Chondrocyte (in vitro differentiated cells): Measurements from ENCODE around the gene CUL4A. TPM values are rescaled to one million over a fixed set of nuclear protein-coding genes. Genes with fewer than 3 reads are reported as not detected.
"Not testable (repeated sequence)": the region's sequence is repeated elsewhere in the genome, so short reads cannot be mapped to it uniquely, and the experiment has no call there.

Experiments used
- DNase-seq: peaks from one replicate; pipeline ENCODE4 v3.0.0; 2021; ENCODE audit warnings: mixed read lengths, low spot score
- H3K27ac Mint-ChIP-seq: one replicate; pipeline ENCODE4 v1.8.0; 2021; ENCODE audit warnings: mild to moderate bottlenecking, moderate library complexity, mixed read lengths; ENCODE audit not compliant: unreplicated experiment
- H3K27me3 Mint-ChIP-seq: 2 replicates; pipeline ENCODE4 v1.8.0; 2021; ENCODE audit warnings: low read depth, mixed read lengths
- H3K36me3 Mint-ChIP-seq: 2 replicates; pipeline ENCODE4 v1.8.0; 2021; ENCODE audit warnings: low read depth, mixed read lengths
- H3K4me1 Mint-ChIP-seq: 2 replicates; pipeline ENCODE4 v1.8.0; 2021; ENCODE audit warnings: low read depth, mild to moderate bottlenecking, mixed read lengths
- H3K4me3 Mint-ChIP-seq: one replicate; pipeline ENCODE4 v1.8.0; 2021; ENCODE audit warnings: mild to moderate bottlenecking, moderate library complexity, mixed read lengths; ENCODE audit not compliant: unreplicated experiment
- H3K9me3 Mint-ChIP-seq: 2 replicates; pipeline ENCODE4 v1.8.0; 2021; ENCODE audit warnings: low read depth, mixed read lengths
- total RNA-seq: library from RNA; stranded (reverse); gene quantifications from 3 replicates; pipeline ENCODE4 v1.2.1, GENCODE V29; 2021
- TF ChIP-seq, protein P1 (sequence below): fragments of 200-600 bp; sonication (generic); IDR thresholded peaks from 2 replicates; pipeline ENCODE4 v1.5.0; 2021; ENCODE audit warnings: antibody characterized with exemption, mild to moderate bottlenecking, moderate library complexity

CUL4A gene
- total RNA-seq, 1 donor from 2014 or later = 64.6 TPM

DNA sequence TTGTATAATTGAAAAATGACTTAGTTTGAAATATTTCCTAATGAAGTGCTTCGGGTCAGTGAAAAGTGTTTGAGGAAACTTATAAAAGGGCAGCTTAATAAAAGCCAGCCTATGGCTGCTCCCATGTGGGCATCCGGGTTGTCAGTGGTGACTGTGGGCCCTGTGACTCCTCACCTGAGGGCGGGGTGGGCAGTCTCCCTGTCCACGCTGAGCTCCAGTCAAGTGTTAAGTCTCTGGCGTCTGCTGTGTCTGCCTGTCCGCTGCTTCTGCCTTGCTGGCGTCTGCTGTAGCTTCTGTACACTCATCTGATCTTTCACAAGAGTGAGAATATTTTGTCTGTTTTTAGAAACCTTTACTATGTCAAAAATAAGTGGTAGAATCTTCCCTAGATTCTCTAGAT is 94.7 kb downstream of the CUL4A start:
- Mint-ChIP-seq H3K4me3 (no peak overlapping the region), H3K27me3 (no peaks in the 10 kb centered on the region), H3K9me3 (no peaks in the 10 kb centered on the region), H3K27ac (no peak overlapping the region), H3K36me3 (no peaks in the 10 kb centered on the region), H3K4me1 (peaks cover 26% of the 10 kb centered on the region)
- DNase-seq = no peak
- TF ChIP-seq, protein P1, sequence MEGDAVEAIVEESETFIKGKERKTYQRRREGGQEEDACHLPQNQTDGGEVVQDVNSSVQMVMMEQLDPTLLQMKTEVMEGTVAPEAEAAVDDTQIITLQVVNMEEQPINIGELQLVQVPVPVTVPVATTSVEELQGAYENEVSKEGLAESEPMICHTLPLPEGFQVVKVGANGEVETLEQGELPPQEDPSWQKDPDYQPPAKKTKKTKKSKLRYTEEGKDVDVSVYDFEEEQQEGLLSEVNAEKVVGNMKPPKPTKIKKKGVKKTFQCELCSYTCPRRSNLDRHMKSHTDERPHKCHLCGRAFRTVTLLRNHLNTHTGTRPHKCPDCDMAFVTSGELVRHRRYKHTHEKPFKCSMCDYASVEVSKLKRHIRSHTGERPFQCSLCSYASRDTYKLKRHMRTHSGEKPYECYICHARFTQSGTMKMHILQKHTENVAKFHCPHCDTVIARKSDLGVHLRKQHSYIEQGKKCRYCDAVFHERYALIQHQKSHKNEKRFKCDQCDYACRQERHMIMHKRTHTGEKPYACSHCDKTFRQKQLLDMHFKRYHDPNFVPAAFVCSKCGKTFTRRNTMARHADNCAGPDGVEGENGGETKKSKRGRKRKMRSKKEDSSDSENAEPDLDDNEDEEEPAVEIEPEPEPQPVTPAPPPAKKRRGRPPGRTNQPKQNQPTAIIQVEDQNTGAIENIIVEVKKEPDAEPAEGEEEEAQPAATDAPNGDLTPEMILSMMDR = no peak

- H3K27ac Mint-ChIP-seq = peak overlapping the region; percentile 76
- H3K9me3 Mint-ChIP-seq = no peaks in the 10 kb centered on the region
- no peaks in the 10 kb centered on the region for H3K27me3 Mint-ChIP-seq
- no peaks in the 10 kb centered on the region for H3K36me3 Mint-ChIP-seq
- TF ChIP-seq, protein P1 = no peak
- H3K4me1 Mint-ChIP-seq = peaks cover 23% of the 10 kb centered on the region
- DNase-seq = no peak
- no peak overlapping the region for H3K4me3 Mint-ChIP-seq
Observed at GRCh38 chr13:113305208-113305607, 95.8 kb downstream of the CUL4A start.

DNA sequence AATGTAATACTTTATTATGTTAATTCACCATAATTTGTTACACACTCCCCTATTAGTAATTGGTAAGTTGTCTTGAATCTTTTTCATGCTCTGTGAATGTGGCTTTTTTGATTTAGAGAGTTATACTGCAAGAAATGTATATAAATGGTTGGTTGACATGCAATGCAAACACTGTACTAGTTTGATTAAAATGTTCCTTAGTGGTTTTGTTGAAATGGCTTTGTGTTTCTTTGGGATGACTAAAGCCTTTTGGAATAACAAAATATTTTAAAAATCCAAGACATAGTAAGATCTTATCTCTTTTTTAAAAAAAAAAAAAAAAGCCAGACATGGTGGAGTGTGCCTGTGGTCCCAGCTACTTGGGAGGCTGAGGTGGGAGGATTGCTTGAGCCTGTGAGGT is 98.1 kb downstream of the CUL4A start:
- Mint-ChIP-seq H3K9me3 (no peaks in the 10 kb centered on the region), H3K27me3 (no peaks in the 10 kb centered on the region), H3K4me3 (no peak overlapping the region), H3K27ac (peak overlapping the region; percentile 74), H3K4me1 (peaks cover 23% of the 10 kb centered on the region), H3K36me3 (peaks cover 6% of the 10 kb centered on the region)
- TF ChIP-seq, protein P1 = no peak
- no peak for DNase-seq

DNA sequence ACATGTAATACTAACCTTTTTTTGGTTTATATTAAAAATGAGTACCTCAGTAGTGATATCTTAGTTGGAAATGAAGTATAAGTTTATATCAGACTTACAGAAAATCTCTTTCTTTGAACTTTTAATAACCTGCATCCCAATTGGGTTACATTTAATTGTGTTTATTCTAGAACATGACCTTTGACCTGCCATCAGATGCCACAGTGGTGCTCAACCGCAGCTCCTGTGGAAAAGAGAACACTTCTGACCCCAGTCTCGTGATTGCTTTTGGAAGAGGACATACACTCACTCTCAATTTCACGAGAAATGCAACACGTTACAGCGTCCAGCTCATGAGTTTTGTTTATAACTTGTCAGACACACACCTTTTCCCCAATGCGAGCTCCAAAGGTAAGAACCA is 100.1 kb downstream of the CUL4A start:
- Mint-ChIP-seq H3K36me3 (peaks cover 8% of the 10 kb centered on the region), H3K4me3 (no peak overlapping the region), H3K9me3 (no peaks in the 10 kb centered on the region), H3K27me3 (no peaks in the 10 kb centered on the region), H3K27ac (no peak overlapping the region), H3K4me1 (peaks cover 19% of the 10 kb centered on the region)
- TF ChIP-seq, protein P1 = no peak
- no peak for DNase-seq

GRCh38 chr13:113314112-113314511 is 104.7 kb downstream of the CUL4A start:
- not testable (repeated sequence) for H3K9me3 Mint-ChIP-seq, DNase-seq, H3K4me3 Mint-ChIP-seq, H3K4me1 Mint-ChIP-seq, H3K27ac Mint-ChIP-seq, H3K27me3 Mint-ChIP-seq
- H3K36me3 Mint-ChIP-seq = peaks cover 16% of the 10 kb centered on the region

- not testable (repeated sequence) for H3K9me3 Mint-ChIP-seq, H3K4me3 Mint-ChIP-seq, H3K4me1 Mint-ChIP-seq, H3K27me3 Mint-ChIP-seq, DNase-seq, H3K27ac Mint-ChIP-seq
- H3K36me3 Mint-ChIP-seq = peaks cover 17% of the 10 kb centered on the region
Observed at GRCh38 chr13:113314895-113315470, 105.6 kb downstream of the CUL4A start.
